Measurements from ENCODE around the gene KLF3. TPM values are rescaled to one million over a fixed set of nuclear protein-coding genes. Genes with fewer than 3 reads are reported as not detected.

The KLF3 gene
- total RNA-seq, 2 donors from 2014 or later, result 20.6 to 29.5 TPM

Other genes with a start within 250 kb of the KLF3 start
- under 1 TPM in 1 of 2 donors, not detected in 1; 0.18 TPM for gene TLR10, start 118.8 kb downstream of the KLF3 start, total RNA-seq
- 1 to 10 TPM; 6.9 to 8.2 TPM for gene TLR1, start 140.6 kb downstream of the KLF3 start, total RNA-seq
- gene TLR6, start 192.6 kb downstream of the KLF3 start, total RNA-seq, result 1 to 10 TPM; 2.7 to 3.2 TPM
- gene FAM114A1, start 203.6 kb downstream of the KLF3 start, total RNA-seq, result 10 to 100 TPM; 38.3 to 49.2 TPM

Measured in left cardiac atrium (tissue), 2 donors.